ENCODE results near the gene GSK3B.

DNA sequence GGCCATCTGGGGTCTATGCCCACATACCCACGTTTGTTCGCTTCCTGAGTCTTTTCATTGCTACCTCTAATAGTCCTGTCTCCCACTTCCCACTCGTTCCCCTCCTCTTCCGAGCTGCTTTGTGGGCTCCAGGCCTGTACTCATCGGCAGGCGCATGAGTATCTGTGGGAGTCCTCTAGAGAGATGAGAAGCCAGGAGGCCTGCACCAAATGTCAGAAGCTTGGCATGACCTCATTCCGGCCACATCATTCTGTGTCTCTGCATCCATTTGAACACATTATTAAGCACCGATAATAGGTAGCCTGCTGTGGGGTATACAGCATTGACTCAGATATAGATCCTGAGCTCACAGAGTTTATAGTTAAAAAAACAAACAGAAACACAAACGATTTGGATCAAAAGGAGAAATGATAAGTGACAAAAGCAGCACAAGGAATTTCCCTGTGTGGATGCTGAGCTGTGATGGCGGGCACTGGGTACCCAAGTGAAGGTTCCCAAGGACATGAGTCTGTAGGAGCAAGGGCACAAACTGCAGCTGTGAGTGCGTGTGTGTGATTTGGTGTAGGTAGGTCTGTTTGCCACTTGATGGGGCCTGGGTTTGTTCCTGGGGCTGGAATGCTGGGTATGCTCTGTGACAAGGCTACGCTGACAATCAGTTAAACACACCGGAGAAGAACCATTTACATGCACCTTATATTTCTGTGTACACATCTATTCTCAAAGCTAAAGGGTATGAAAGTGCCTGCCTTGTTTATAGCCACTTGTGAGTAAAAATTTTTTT, 276.5 kb downstream of the GSK3B start:
- TF ChIP-seq, protein P1, sequence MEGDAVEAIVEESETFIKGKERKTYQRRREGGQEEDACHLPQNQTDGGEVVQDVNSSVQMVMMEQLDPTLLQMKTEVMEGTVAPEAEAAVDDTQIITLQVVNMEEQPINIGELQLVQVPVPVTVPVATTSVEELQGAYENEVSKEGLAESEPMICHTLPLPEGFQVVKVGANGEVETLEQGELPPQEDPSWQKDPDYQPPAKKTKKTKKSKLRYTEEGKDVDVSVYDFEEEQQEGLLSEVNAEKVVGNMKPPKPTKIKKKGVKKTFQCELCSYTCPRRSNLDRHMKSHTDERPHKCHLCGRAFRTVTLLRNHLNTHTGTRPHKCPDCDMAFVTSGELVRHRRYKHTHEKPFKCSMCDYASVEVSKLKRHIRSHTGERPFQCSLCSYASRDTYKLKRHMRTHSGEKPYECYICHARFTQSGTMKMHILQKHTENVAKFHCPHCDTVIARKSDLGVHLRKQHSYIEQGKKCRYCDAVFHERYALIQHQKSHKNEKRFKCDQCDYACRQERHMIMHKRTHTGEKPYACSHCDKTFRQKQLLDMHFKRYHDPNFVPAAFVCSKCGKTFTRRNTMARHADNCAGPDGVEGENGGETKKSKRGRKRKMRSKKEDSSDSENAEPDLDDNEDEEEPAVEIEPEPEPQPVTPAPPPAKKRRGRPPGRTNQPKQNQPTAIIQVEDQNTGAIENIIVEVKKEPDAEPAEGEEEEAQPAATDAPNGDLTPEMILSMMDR (conservative IDR thresholded peaks at IDR 0.05 in 1 of 2, IDR thresholded peaks at IDR 0.05 in 1 of 2; ENCODE audit: extremely low read depth in 1 of 2, insufficient read depth in 1 of 2, low read depth in 1 of 2, low read length in 2 of 2): no peak
- TF ChIP-seq EZH2 (IDR thresholded peaks at IDR 0.05; ENCODE audit: borderline replicate concordance, low read length): no peak

All from mammary epithelial cell (primary cell).